ENCODE results near the gene CTIF. TPM values are rescaled to one million over a fixed set of nuclear protein-coding genes. Genes with fewer than 3 reads are reported as not detected.

CTIF gene
- total and polyA plus RNA-seq, 2 donors (not counting 1 experiment from before 2014, with no cell fraction given), result 27.2 to 28.1 TPM

- no peak overlapping the region for H3K4me2 ChIP-seq (ENCODE audit: extremely low read depth, insufficient read depth, low read length)
- no peaks in the 10 kb centered on the region for H4K20me1 ChIP-seq (ENCODE audit: control insufficient read depth, extremely low read depth, insufficient read depth, low read length)
- no peak overlapping the region for H2AFZ ChIP-seq (ENCODE audit: low read length)
- TF ChIP-seq CTCF (conservative IDR thresholded peaks at IDR 0.05 in 1 of 2, IDR thresholded peaks at IDR 0.05 in 1 of 2; ENCODE audit: low read depth in 1 of 2, low read length in 2 of 2) (no peak), EZH2 (IDR thresholded peaks at IDR 0.05; ENCODE audit: low read length, missing control alignments) (no peak)
- no peaks in the 10 kb centered on the region for H3K79me2 ChIP-seq (ENCODE audit: control insufficient read depth, insufficient read depth, low read length)
- peaks cover 4% of the 10 kb centered on the region for H3K4me1 ChIP-seq (ENCODE audit: control insufficient read depth, extremely low read depth, insufficient read depth, low read length)
- H3K9ac ChIP-seq (ENCODE audit: insufficient read depth, low read length), result no peak overlapping the region
- no peaks in the 10 kb centered on the region for H3K9me3 ChIP-seq (ENCODE audit: control insufficient read depth, insufficient read depth, low read depth, low read length)
- no peak overlapping the region for H3K27ac ChIP-seq (ENCODE audit: insufficient read depth, low read length)
- H3K4me3 ChIP-seq (replicated peaks in 1 of 4; ENCODE audit: control extremely low read depth in 1 of 4, insufficient read depth in 1 of 4, low read depth in 3 of 4, low read length in 4 of 4), result no peak overlapping the region
- peaks cover 26% of the 10 kb centered on the region for H3K36me3 ChIP-seq (ENCODE audit: control insufficient read depth, insufficient read depth, low read length)
- DNase-seq (ENCODE audit: low read depth in 2 of 2), result no peak
- H3K27me3 ChIP-seq (ENCODE audit: control insufficient read depth, insufficient read depth, low read length), result no peaks in the 10 kb centered on the region
Measured at GRCh38 chr18:48765053-48765452, 226.2 kb downstream of the CTIF start.

GRCh38 chr18:48766026-48766425 lies 227.2 kb downstream of the CTIF start:
- no peak overlapping the region for H3K9ac ChIP-seq (ENCODE audit: insufficient read depth, low read length)
- H3K27ac ChIP-seq (ENCODE audit: insufficient read depth, low read length), result no peak overlapping the region
- no peaks in the 10 kb centered on the region for H3K27me3 ChIP-seq (ENCODE audit: control insufficient read depth, insufficient read depth, low read length)
- peaks cover 26% of the 10 kb centered on the region for H3K36me3 ChIP-seq (ENCODE audit: control insufficient read depth, insufficient read depth, low read length)
- H3K4me1 ChIP-seq (ENCODE audit: control insufficient read depth, extremely low read depth, insufficient read depth, low read length), result peaks cover 4% of the 10 kb centered on the region
- H3K79me2 ChIP-seq (ENCODE audit: control insufficient read depth, insufficient read depth, low read length), result no peaks in the 10 kb centered on the region
- TF ChIP-seq EZH2 (IDR thresholded peaks at IDR 0.05; ENCODE audit: low read length, missing control alignments), result no peak
- no peak for TF ChIP-seq CTCF (conservative IDR thresholded peaks at IDR 0.05 in 1 of 2, IDR thresholded peaks at IDR 0.05 in 1 of 2; ENCODE audit: low read depth in 1 of 2, low read length in 2 of 2)
- no peak overlapping the region for H2AFZ ChIP-seq (ENCODE audit: low read length)
- no peak overlapping the region for H3K4me3 ChIP-seq (replicated peaks in 1 of 4; ENCODE audit: control extremely low read depth in 1 of 4, insufficient read depth in 1 of 4, low read depth in 3 of 4, low read length in 4 of 4)
- H3K4me2 ChIP-seq (ENCODE audit: extremely low read depth, insufficient read depth, low read length), result no peak overlapping the region
- peak in 1 of 2 donors; percentile 76 for DNase-seq (ENCODE audit: low read depth in 2 of 2)
- no peaks in the 10 kb centered on the region for H4K20me1 ChIP-seq (ENCODE audit: control insufficient read depth, extremely low read depth, insufficient read depth, low read length)
- no peaks in the 10 kb centered on the region for H3K9me3 ChIP-seq (ENCODE audit: control insufficient read depth, insufficient read depth, low read depth, low read length)

GRCh38 chr18:48766487-48766886 lies 227.7 kb downstream of the CTIF start:
- DNase-seq (ENCODE audit: low read depth in 2 of 2), result no peak
- Histone ChIP-seq H3K9ac (ENCODE audit: insufficient read depth, low read length) (no peak overlapping the region), H4K20me1 (ENCODE audit: control insufficient read depth, extremely low read depth, insufficient read depth, low read length) (no peaks in the 10 kb centered on the region), H3K79me2 (ENCODE audit: control insufficient read depth, insufficient read depth, low read length) (no peaks in the 10 kb centered on the region), H3K4me2 (ENCODE audit: extremely low read depth, insufficient read depth, low read length) (no peak overlapping the region), H3K27me3 (ENCODE audit: control insufficient read depth, insufficient read depth, low read length) (no peaks in the 10 kb centered on the region), H2AFZ (ENCODE audit: low read length) (no peak overlapping the region), H3K9me3 (ENCODE audit: control insufficient read depth, insufficient read depth, low read depth, low read length) (no peaks in the 10 kb centered on the region), H3K4me3 (replicated peaks in 1 of 4; ENCODE audit: control extremely low read depth in 1 of 4, insufficient read depth in 1 of 4, low read depth in 3 of 4, low read length in 4 of 4) (no peak overlapping the region), H3K36me3 (ENCODE audit: control insufficient read depth, insufficient read depth, low read length) (peaks cover 22% of the 10 kb centered on the region), H3K4me1 (ENCODE audit: control insufficient read depth, extremely low read depth, insufficient read depth, low read length) (peaks cover 4% of the 10 kb centered on the region), H3K27ac (ENCODE audit: insufficient read depth, low read length) (peak overlapping the region; percentile 27)
- TF ChIP-seq EZH2 (IDR thresholded peaks at IDR 0.05; ENCODE audit: low read length, missing control alignments), result no peak
- no peak for TF ChIP-seq CTCF (conservative IDR thresholded peaks at IDR 0.05 in 1 of 2, IDR thresholded peaks at IDR 0.05 in 1 of 2; ENCODE audit: low read depth in 1 of 2, low read length in 2 of 2)
